ENCODE results near the gene HMCN2.

HMCN2 gene

GRCh38 chr9:130289711-130290241 is 24.2 kb downstream of the HMCN2 start:
- peaks cover 0 to 3% of the 10 kb centered on the region in 2 donors for H3K27me3 ChIP-seq (ENCODE audit: control insufficient read depth in 2 of 2, insufficient read depth in 2 of 2, low read length in 2 of 2)
- H3K4me1 ChIP-seq (ENCODE audit: control insufficient read depth in 2 of 2, insufficient read depth in 2 of 2, low read length in 2 of 2) = peaks cover 4% of the 10 kb centered on the region in 2 donors
- H3K27ac ChIP-seq (ENCODE audit: low read depth in 2 of 2, low read length in 2 of 2) = peak overlapping the region in 1 of 2 donors; percentile 61
- H3K9ac ChIP-seq (ENCODE audit: low read depth in 1 of 2, low read length in 2 of 2) = no peak overlapping the region
- no peaks in the 10 kb centered on the region for H3K36me3 ChIP-seq (ENCODE audit: control insufficient read depth in 2 of 2, insufficient read depth in 2 of 2, low read length in 2 of 2)
- no peak overlapping the region for H3K4me3 ChIP-seq (ENCODE audit: low read length in 2 of 2)
- no peaks in the 10 kb centered on the region for H3K9me3 ChIP-seq (ENCODE audit: control insufficient read depth in 2 of 2, low read length in 2 of 2)

GRCh38 chr9:130290291-130291181 is 25.0 kb downstream of the HMCN2 start:
- Histone ChIP-seq H3K27me3 (ENCODE audit: control insufficient read depth in 2 of 2, insufficient read depth in 2 of 2, low read length in 2 of 2) (peaks cover 0 to 3% of the 10 kb centered on the region in 2 donors), H3K9me3 (ENCODE audit: control insufficient read depth in 2 of 2, low read length in 2 of 2) (no peaks in the 10 kb centered on the region), H3K27ac (ENCODE audit: low read depth in 2 of 2, low read length in 2 of 2) (peak overlapping the region in 1 of 2 donors; percentile 61), H3K36me3 (ENCODE audit: control insufficient read depth in 2 of 2, insufficient read depth in 2 of 2, low read length in 2 of 2) (no peaks in the 10 kb centered on the region), H3K4me1 (ENCODE audit: control insufficient read depth in 2 of 2, insufficient read depth in 2 of 2, low read length in 2 of 2) (peaks cover 4% of the 10 kb centered on the region in 2 donors), H3K9ac (ENCODE audit: low read depth in 1 of 2, low read length in 2 of 2) (no peak overlapping the region), H3K4me3 (ENCODE audit: low read length in 2 of 2) (no peak overlapping the region)

- Histone ChIP-seq H3K9me3 (ENCODE audit: control insufficient read depth in 2 of 2, low read length in 2 of 2) (no peaks in the 10 kb centered on the region), H3K4me1 (ENCODE audit: control insufficient read depth in 2 of 2, insufficient read depth in 2 of 2, low read length in 2 of 2) (peaks cover 4% of the 10 kb centered on the region in 2 donors), H3K27ac (ENCODE audit: low read depth in 2 of 2, low read length in 2 of 2) (peak overlapping the region in 1 of 2 donors; percentile 6), H3K27me3 (ENCODE audit: control insufficient read depth in 2 of 2, insufficient read depth in 2 of 2, low read length in 2 of 2) (peaks cover 0 to 3% of the 10 kb centered on the region in 2 donors), H3K4me3 (ENCODE audit: low read length in 2 of 2) (no peak overlapping the region), H3K36me3 (ENCODE audit: control insufficient read depth in 2 of 2, insufficient read depth in 2 of 2, low read length in 2 of 2) (no peaks in the 10 kb centered on the region), H3K9ac (ENCODE audit: low read depth in 1 of 2, low read length in 2 of 2) (no peak overlapping the region)
Observed at GRCh38 chr9:130291474-130291873, 25.9 kb downstream of the HMCN2 start.

GRCh38 chr9:130292106-130292505 is 26.5 kb downstream of the HMCN2 start:
- H3K27ac ChIP-seq (ENCODE audit: low read depth in 2 of 2, low read length in 2 of 2) = no peak overlapping the region

GRCh38 chr9:130294664-130295063 is 29.1 kb downstream of the HMCN2 start:
- Histone ChIP-seq H3K9ac (ENCODE audit: low read depth in 1 of 2, low read length in 2 of 2) (no peak overlapping the region), H3K9me3 (ENCODE audit: control insufficient read depth in 2 of 2, low read length in 2 of 2) (no peaks in the 10 kb centered on the region), H3K4me1 (ENCODE audit: control insufficient read depth in 2 of 2, insufficient read depth in 2 of 2, low read length in 2 of 2) (no peaks in the 10 kb centered on the region), H3K27ac (ENCODE audit: low read depth in 2 of 2, low read length in 2 of 2) (no peak overlapping the region), H3K27me3 (ENCODE audit: control insufficient read depth in 2 of 2, insufficient read depth in 2 of 2, low read length in 2 of 2) (no peaks in the 10 kb centered on the region), H3K36me3 (ENCODE audit: control insufficient read depth in 2 of 2, insufficient read depth in 2 of 2, low read length in 2 of 2) (no peaks in the 10 kb centered on the region), H3K4me3 (ENCODE audit: low read length in 2 of 2) (no peak overlapping the region)

More at GRCh38 chr9:130292106-130292505, 26.5 kb downstream of the HMCN2 start:
- Histone ChIP-seq H3K27me3 (ENCODE audit: control insufficient read depth in 2 of 2, insufficient read depth in 2 of 2, low read length in 2 of 2) (peaks cover 0 to 3% of the 10 kb centered on the region in 2 donors), H3K36me3 (ENCODE audit: control insufficient read depth in 2 of 2, insufficient read depth in 2 of 2, low read length in 2 of 2) (no peaks in the 10 kb centered on the region), H3K9ac (ENCODE audit: low read depth in 1 of 2, low read length in 2 of 2) (no peak overlapping the region), H3K9me3 (ENCODE audit: control insufficient read depth in 2 of 2, low read length in 2 of 2) (no peaks in the 10 kb centered on the region), H3K4me1 (ENCODE audit: control insufficient read depth in 2 of 2, insufficient read depth in 2 of 2, low read length in 2 of 2) (peaks cover 4% of the 10 kb centered on the region in 2 donors), H3K4me3 (ENCODE audit: low read length in 2 of 2) (no peak overlapping the region)

GRCh38 chr9:130295431-130295830 is 29.9 kb downstream of the HMCN2 start:
- no peaks in the 10 kb centered on the region for H3K9me3 ChIP-seq (ENCODE audit: control insufficient read depth in 2 of 2, low read length in 2 of 2)
- H3K27me3 ChIP-seq (ENCODE audit: control insufficient read depth in 2 of 2, insufficient read depth in 2 of 2, low read length in 2 of 2) = no peaks in the 10 kb centered on the region
- no peak overlapping the region for H3K9ac ChIP-seq (ENCODE audit: low read depth in 1 of 2, low read length in 2 of 2)
- H3K36me3 ChIP-seq (ENCODE audit: control insufficient read depth in 2 of 2, insufficient read depth in 2 of 2, low read length in 2 of 2) = no peaks in the 10 kb centered on the region
- no peak overlapping the region for H3K27ac ChIP-seq (ENCODE audit: low read depth in 2 of 2, low read length in 2 of 2)
- no peak overlapping the region for H3K4me3 ChIP-seq (ENCODE audit: low read length in 2 of 2)
- no peaks in the 10 kb centered on the region for H3K4me1 ChIP-seq (ENCODE audit: control insufficient read depth in 2 of 2, insufficient read depth in 2 of 2, low read length in 2 of 2)

GRCh38 chr9:130295945-130296782 is 30.6 kb downstream of the HMCN2 start:
- Histone ChIP-seq H3K36me3 (ENCODE audit: control insufficient read depth in 2 of 2, insufficient read depth in 2 of 2, low read length in 2 of 2) (no peaks in the 10 kb centered on the region), H3K9ac (ENCODE audit: low read depth in 1 of 2, low read length in 2 of 2) (no peak overlapping the region), H3K27me3 (ENCODE audit: control insufficient read depth in 2 of 2, insufficient read depth in 2 of 2, low read length in 2 of 2) (no peaks in the 10 kb centered on the region), H3K27ac (ENCODE audit: low read depth in 2 of 2, low read length in 2 of 2) (no peak overlapping the region), H3K9me3 (ENCODE audit: control insufficient read depth in 2 of 2, low read length in 2 of 2) (no peaks in the 10 kb centered on the region), H3K4me1 (ENCODE audit: control insufficient read depth in 2 of 2, insufficient read depth in 2 of 2, low read length in 2 of 2) (no peaks in the 10 kb centered on the region), H3K4me3 (ENCODE audit: low read length in 2 of 2) (no peak overlapping the region)

- Histone ChIP-seq H3K9me3 (ENCODE audit: control insufficient read depth in 2 of 2, low read length in 2 of 2) (no peaks in the 10 kb centered on the region), H3K27ac (ENCODE audit: low read depth in 2 of 2, low read length in 2 of 2) (no peak overlapping the region), H3K4me1 (ENCODE audit: control insufficient read depth in 2 of 2, insufficient read depth in 2 of 2, low read length in 2 of 2) (no peaks in the 10 kb centered on the region), H3K4me3 (ENCODE audit: low read length in 2 of 2) (no peak overlapping the region), H3K27me3 (ENCODE audit: control insufficient read depth in 2 of 2, insufficient read depth in 2 of 2, low read length in 2 of 2) (no peaks in the 10 kb centered on the region), H3K36me3 (ENCODE audit: control insufficient read depth in 2 of 2, insufficient read depth in 2 of 2, low read length in 2 of 2) (no peaks in the 10 kb centered on the region), H3K9ac (ENCODE audit: low read depth in 1 of 2, low read length in 2 of 2) (no peak overlapping the region)
Observed at GRCh38 chr9:130296783-130297055, 31.2 kb downstream of the HMCN2 start.

- no peaks in the 10 kb centered on the region for H3K4me1 ChIP-seq (ENCODE audit: control insufficient read depth in 2 of 2, insufficient read depth in 2 of 2, low read length in 2 of 2)
- H3K9me3 ChIP-seq (ENCODE audit: control insufficient read depth in 2 of 2, low read length in 2 of 2) = no peaks in the 10 kb centered on the region
- no peak overlapping the region for H3K4me3 ChIP-seq (ENCODE audit: low read length in 2 of 2)
- no peak overlapping the region for H3K27ac ChIP-seq (ENCODE audit: low read depth in 2 of 2, low read length in 2 of 2)
- H3K9ac ChIP-seq (ENCODE audit: low read depth in 1 of 2, low read length in 2 of 2) = no peak overlapping the region
- no peaks in the 10 kb centered on the region for H3K36me3 ChIP-seq (ENCODE audit: control insufficient read depth in 2 of 2, insufficient read depth in 2 of 2, low read length in 2 of 2)
- H3K27me3 ChIP-seq (ENCODE audit: control insufficient read depth in 2 of 2, insufficient read depth in 2 of 2, low read length in 2 of 2) = no peaks in the 10 kb centered on the region
Observed at GRCh38 chr9:130297371-130297770, 31.8 kb downstream of the HMCN2 start.

All from mucosa of rectum (tissue), 2 donors.